Keratinocyte (primary cell): ENCODE results near the gene LRRC38. TPM values are rescaled to one million over a fixed set of nuclear protein-coding genes. Genes with fewer than 3 reads are reported as not detected.

Experiments used
- DNase-seq: peaks from one replicate; pipeline ENCODE4 v3.0.0-alpha.2; 2011; ENCODE audit warnings: low read depth, missing footprints, low spot score
- FAIRE-seq: peaks from 2 replicates; lab custom pipeline; 2011; peaks lifted over from hg19 to GRCh38; lab: Jason Lieb, UNC
- H2AFZ ChIP-seq: 2 replicates; pipeline ENCODE4 v1.6.0; 2012; ENCODE audit warnings: low read length, control low read depth, inconsistent platforms; ENCODE audit not compliant: control insufficient read depth
- H3K27ac ChIP-seq: 2 replicates; pipeline ENCODE4 v1.5.1; 2011; ENCODE audit warnings: low read length; ENCODE audit not compliant: control insufficient read depth, insufficient read depth
- H3K27me3 ChIP-seq: 3 replicates; pipeline ENCODE4 v1.6.0; 2011; ENCODE audit warnings: low read length; ENCODE audit not compliant: control insufficient read depth, insufficient read depth; ENCODE audit errors: extremely low read depth
- H3K36me3 ChIP-seq, 2 experiments: 2 replicates in 1 of 2; 3 replicates in 1 of 2; pipeline ENCODE4 v1.5.1; 2011; ENCODE audit warnings: low read length in 2 of 2, mild to moderate bottlenecking in 1 of 2; ENCODE audit not compliant: control insufficient read depth in 2 of 2, insufficient read depth in 2 of 2; ENCODE audit errors: extremely low read depth in 1 of 2
- H3K4me1 ChIP-seq: 3 replicates; pipeline ENCODE4 v1.5.1; 2011; ENCODE audit warnings: low read length; ENCODE audit not compliant: control insufficient read depth, insufficient read depth; ENCODE audit errors: extremely low read depth
- H3K4me2 ChIP-seq: 3 replicates; pipeline ENCODE4 v1.6.0; 2011; ENCODE audit warnings: low read depth, low read length; ENCODE audit not compliant: control insufficient read depth, insufficient read depth; ENCODE audit errors: extremely low read depth
- H3K4me3 ChIP-seq, 3 experiments: fragments of 200-600 bp in 1 of 3; sonication (generic) in 1 of 3; 2 replicates in 2 of 3; 3 replicates in 1 of 3; pipeline ENCODE4 v1.5.1; 2011 to 2016; ENCODE audit warnings: low read length in 3 of 3, mild to moderate bottlenecking in 3 of 3, control low read depth in 2 of 3, inconsistent platforms in 1 of 3, low read depth in 1 of 3, mixed read lengths in 1 of 3, mixed run types in 1 of 3, moderate library complexity in 1 of 3; ENCODE audit not compliant: control insufficient read depth in 2 of 3, insufficient read depth in 2 of 3; ENCODE audit errors: extremely low read depth in 1 of 3
- H3K79me2 ChIP-seq: 2 replicates; pipeline ENCODE4 v1.6.0; 2012; ENCODE audit warnings: low read length; ENCODE audit not compliant: control insufficient read depth, insufficient read depth
- H3K9ac ChIP-seq: 3 replicates; pipeline ENCODE4 v1.6.0; 2011; ENCODE audit warnings: low read length; ENCODE audit not compliant: control insufficient read depth, insufficient read depth; ENCODE audit errors: extremely low read depth
- H3K9me1 ChIP-seq: 3 replicates; pipeline ENCODE4 v1.6.0; 2011; ENCODE audit warnings: low read length; ENCODE audit not compliant: control insufficient read depth, insufficient read depth; ENCODE audit errors: extremely low read depth
- H3K9me3 ChIP-seq: 2 replicates; pipeline ENCODE4 v1.5.1; 2012; ENCODE audit warnings: low read depth, low read length; ENCODE audit not compliant: control insufficient read depth
- H4K20me1 ChIP-seq: 3 replicates; pipeline ENCODE4 v1.6.0; 2011; ENCODE audit warnings: low read length; ENCODE audit not compliant: control insufficient read depth, insufficient read depth; ENCODE audit errors: extremely low read depth
- EZH2 ChIP-seq: IDR thresholded peaks from one replicate; pipeline ENCODE4 v1.6.1; 2012; ENCODE audit warnings: inconsistent platforms, mild to moderate bottlenecking, low read length, moderate library complexity
- dilution Hi-C: fragments of 300-500 bp; cut with MboI; formaldehyde crosslinking; loops from one replicate; pipeline ENCODE4 v1.7.0; 2020; ENCODE audit warnings: low sequenced_read_pairs; ENCODE audit not compliant: extremely low pct_ligation_motif_present
- polyA plus RNA-seq, 5 experiments: library from polyadenylated mRNA; depleted of rRNA in 3 of 5; stranded (reverse) in 3 of 5; stranded (forward) in 1 of 5; unstranded in 1 of 5; fragments of >200 nt; gene quantifications; 1 replicate in 1 of 5; 2 replicates in 3 of 5; 3 replicates in 1 of 5; pipeline versions ENCODE4 v1.2.1 to v1.2.3, GENCODE V29; 2011 to 2012; ENCODE audit warnings: missing spikeins in 2 of 5, low read depth in 1 of 5, low replicate concordance in 1 of 5
- TF ChIP-seq, protein P1 (sequence below), 3 experiments: IDR thresholded peaks in 1 of 3; conservative IDR thresholded peaks in 1 of 3; optimal IDR thresholded peaks in 1 of 3; 2 replicates in 2 of 3; 3 replicates in 1 of 3; pipeline versions ENCODE3 to v1.5.1; 2011; ENCODE audit warnings: low read length in 3 of 3, mild to moderate bottlenecking in 3 of 3, moderate library complexity in 2 of 3, control low read depth in 1 of 3, inconsistent platforms in 1 of 3; ENCODE audit not compliant: insufficient read depth in 2 of 3; ENCODE audit errors: extremely low read depth in 1 of 3

Gene LRRC38
- polyA plus RNA-seq, 1 donor (not counting 4 experiments of a cell fraction or from before 2014, with no cell fraction given), result not detected

DNA sequence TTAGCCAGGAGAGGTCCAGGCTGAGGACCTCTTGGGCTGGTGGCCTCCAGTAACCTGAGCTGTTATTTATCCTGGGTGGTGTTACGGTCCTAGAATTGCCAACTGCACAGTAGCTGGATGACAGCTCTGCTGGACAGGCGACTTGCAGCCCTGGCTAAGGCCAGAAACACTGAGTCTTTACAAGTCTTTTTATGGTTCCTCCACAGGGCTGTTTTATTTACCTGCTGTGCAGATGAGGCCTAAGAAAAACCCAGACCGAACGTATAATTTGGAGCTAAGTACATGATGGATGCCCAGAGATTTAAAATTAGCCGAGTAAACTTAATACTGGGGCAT, 30.4 kb upstream of the LRRC38 start:
- Histone ChIP-seq H3K79me2 (no peaks in the 10 kb centered on the region), H2AFZ (no peak overlapping the region), H3K27me3 (no peaks in the 10 kb centered on the region), H3K9me3 (no peaks in the 10 kb centered on the region), H3K27ac (no peak overlapping the region), H3K9me1 (no peaks in the 10 kb centered on the region), H3K36me3 (no peaks in the 10 kb centered on the region), H4K20me1 (no peaks in the 10 kb centered on the region), H3K4me3 (no peak overlapping the region), H3K4me1 (no peaks in the 10 kb centered on the region), H3K4me2 (no peak overlapping the region), H3K9ac (no peak overlapping the region)
- dilution Hi-C loops, result no loop called here
- TF ChIP-seq, protein P1, sequence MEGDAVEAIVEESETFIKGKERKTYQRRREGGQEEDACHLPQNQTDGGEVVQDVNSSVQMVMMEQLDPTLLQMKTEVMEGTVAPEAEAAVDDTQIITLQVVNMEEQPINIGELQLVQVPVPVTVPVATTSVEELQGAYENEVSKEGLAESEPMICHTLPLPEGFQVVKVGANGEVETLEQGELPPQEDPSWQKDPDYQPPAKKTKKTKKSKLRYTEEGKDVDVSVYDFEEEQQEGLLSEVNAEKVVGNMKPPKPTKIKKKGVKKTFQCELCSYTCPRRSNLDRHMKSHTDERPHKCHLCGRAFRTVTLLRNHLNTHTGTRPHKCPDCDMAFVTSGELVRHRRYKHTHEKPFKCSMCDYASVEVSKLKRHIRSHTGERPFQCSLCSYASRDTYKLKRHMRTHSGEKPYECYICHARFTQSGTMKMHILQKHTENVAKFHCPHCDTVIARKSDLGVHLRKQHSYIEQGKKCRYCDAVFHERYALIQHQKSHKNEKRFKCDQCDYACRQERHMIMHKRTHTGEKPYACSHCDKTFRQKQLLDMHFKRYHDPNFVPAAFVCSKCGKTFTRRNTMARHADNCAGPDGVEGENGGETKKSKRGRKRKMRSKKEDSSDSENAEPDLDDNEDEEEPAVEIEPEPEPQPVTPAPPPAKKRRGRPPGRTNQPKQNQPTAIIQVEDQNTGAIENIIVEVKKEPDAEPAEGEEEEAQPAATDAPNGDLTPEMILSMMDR (optimal IDR thresholded peaks at IDR 0.05 in 1 of 3, IDR thresholded peaks at IDR 0.05 in 1 of 3, conservative IDR thresholded peaks at IDR 0.05 in 1 of 3; ENCODE audit: extremely low read depth in 1 of 3, insufficient read depth in 2 of 3, low read length in 3 of 3), result no peak
- no peak for TF ChIP-seq EZH2
- DNase-seq (no peak), FAIRE-seq (no peak)

DNA sequence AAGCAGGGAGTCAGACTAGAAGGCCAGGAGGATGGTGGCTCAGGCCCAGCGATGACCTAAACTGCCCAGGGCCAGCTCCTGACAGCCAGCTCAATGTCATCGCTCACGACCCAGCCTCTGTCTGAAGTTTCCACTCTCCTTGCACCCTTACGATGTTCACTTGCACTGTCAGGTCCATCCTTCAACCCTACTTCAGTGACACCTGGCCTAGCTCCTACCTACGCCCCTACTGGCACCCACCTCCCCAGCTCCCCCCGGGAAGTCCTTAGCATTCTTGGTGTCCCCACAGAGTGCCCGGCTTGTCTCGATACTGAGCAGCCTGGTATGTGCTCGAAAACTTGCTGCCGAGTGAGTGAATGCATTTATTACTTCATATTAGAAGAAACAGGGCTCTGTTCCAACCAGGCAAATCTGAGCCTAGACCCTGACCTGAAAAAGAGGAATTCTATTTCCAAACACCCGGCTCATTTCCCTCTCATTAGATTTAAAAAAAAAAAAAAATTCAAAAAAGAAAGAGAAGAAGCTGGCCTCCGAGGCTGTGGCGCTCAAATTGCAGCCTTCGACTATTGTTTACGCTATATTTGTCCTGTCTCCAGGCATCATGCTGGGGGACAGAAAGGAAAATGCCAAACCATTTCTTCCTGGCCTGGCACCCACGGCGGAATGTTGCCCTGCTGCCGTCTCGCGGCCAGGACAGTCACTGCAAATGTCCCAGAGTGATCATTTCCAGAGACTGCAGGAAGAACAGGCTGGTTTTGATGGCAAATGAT, 29.8 kb upstream of the LRRC38 start:
- no peak for DNase-seq

More for the DNA sequence above, 29.8 kb upstream of the LRRC38 start:
- H3K4me1 ChIP-seq, result no peaks in the 10 kb centered on the region
- no peaks in the 10 kb centered on the region for H3K9me3 ChIP-seq
- H3K27ac ChIP-seq, result no peak overlapping the region
- TF ChIP-seq, protein P1 (optimal IDR thresholded peaks at IDR 0.05 in 1 of 3, IDR thresholded peaks at IDR 0.05 in 1 of 3, conservative IDR thresholded peaks at IDR 0.05 in 1 of 3; ENCODE audit: extremely low read depth in 1 of 3, insufficient read depth in 2 of 3, low read length in 3 of 3), result peak; percentile 23 to 61 (median 60)
- TF ChIP-seq EZH2, result no peak
- no peaks in the 10 kb centered on the region for H3K79me2 ChIP-seq
- H3K4me3 ChIP-seq, result no peak overlapping the region
- no peaks in the 10 kb centered on the region for H3K36me3 ChIP-seq
- H3K27me3 ChIP-seq, result no peaks in the 10 kb centered on the region
- no peaks in the 10 kb centered on the region for H4K20me1 ChIP-seq
- H3K4me2 ChIP-seq, result no peak overlapping the region
- H3K9me1 ChIP-seq, result no peaks in the 10 kb centered on the region
- no peak overlapping the region for H2AFZ ChIP-seq
- H3K9ac ChIP-seq, result no peak overlapping the region
- dilution Hi-C loops, result no loop called here
- FAIRE-seq, result no peak
